ENCODE data around the gene ZNF333. TPM values are rescaled to one million over a fixed set of nuclear protein-coding genes. Genes with fewer than 3 reads are reported as not detected.

The ZNF333 gene
- polyA plus RNA-seq, 1 experiment = 16.4 TPM

DNA sequence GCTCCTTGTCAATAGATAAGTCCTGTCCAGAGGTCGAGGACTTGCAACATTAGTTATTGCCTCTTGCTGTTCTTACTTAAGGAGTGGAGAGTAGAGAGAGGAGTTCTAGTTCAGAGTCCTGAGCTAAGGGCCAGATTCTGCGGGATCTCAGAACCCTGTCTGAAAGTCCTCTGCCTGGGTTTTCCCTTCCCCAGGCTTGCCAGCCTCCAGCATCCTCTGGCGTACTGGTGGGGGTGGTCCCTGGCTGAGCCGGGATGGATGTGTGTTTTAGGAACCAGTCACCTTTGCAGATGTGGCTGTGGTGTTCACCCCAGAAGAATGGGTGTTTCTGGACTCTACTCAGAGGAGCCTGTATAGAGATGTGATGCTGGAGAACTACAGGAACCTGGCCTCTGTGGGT lies 26.0 kb downstream of the ZNF333 start:
- Histone ChIP-seq H3K36me3 (ENCODE audit: control insufficient read depth, insufficient read depth, low read length) (peaks cover 25% of the 10 kb centered on the region), H3K27me3 (ENCODE audit: control insufficient read depth, insufficient read depth, low read length) (no peaks in the 10 kb centered on the region), H3K4me3 (ENCODE audit: low read depth, low read length) (no peak overlapping the region)
- ChIA-PET POLR2A (no interaction called here), CTCF (interaction anchor here (0.7 kb wide), 1 partner anchor 130 kb away, joined by 3 read pairs; no protein-coding TSS in a partner anchor)
- TF ChIP-seq, protein P1, sequence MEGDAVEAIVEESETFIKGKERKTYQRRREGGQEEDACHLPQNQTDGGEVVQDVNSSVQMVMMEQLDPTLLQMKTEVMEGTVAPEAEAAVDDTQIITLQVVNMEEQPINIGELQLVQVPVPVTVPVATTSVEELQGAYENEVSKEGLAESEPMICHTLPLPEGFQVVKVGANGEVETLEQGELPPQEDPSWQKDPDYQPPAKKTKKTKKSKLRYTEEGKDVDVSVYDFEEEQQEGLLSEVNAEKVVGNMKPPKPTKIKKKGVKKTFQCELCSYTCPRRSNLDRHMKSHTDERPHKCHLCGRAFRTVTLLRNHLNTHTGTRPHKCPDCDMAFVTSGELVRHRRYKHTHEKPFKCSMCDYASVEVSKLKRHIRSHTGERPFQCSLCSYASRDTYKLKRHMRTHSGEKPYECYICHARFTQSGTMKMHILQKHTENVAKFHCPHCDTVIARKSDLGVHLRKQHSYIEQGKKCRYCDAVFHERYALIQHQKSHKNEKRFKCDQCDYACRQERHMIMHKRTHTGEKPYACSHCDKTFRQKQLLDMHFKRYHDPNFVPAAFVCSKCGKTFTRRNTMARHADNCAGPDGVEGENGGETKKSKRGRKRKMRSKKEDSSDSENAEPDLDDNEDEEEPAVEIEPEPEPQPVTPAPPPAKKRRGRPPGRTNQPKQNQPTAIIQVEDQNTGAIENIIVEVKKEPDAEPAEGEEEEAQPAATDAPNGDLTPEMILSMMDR (IDR thresholded peaks at IDR 0.05; ENCODE audit: insufficient read depth, low read depth, low read length) = no peak
- DNase-seq (ENCODE audit: low read depth) = no peak

DNA sequence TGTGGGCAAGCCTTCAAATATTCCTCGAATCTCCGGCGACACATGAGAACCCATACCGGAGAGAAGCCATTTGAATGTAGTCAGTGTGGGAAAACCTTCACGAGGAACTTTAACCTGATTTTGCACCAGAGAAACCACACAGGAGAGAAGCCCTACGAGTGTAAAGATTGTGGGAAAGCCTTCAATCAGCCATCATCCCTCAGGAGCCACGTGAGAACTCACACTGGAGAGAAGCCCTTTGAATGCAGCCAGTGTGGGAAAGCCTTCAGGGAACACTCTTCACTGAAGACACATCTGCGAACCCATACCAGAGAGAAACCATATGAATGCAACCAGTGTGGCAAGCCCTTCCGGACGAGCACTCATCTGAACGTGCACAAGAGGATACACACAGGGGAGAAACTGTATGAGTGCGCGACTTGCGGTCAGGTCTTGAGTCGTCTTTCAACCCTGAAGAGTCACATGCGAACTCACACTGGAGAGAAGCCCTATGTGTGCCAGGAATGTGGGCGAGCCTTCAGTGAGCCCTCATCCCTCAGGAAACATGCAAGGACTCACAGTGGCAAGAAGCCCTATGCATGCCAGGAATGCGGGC lies 28.8 kb downstream of the ZNF333 start:
- Histone ChIP-seq H3K4me3 (ENCODE audit: low read depth, low read length) (no peak overlapping the region), H3K36me3 (ENCODE audit: control insufficient read depth, insufficient read depth, low read length) (peaks cover 24% of the 10 kb centered on the region), H3K27me3 (ENCODE audit: control insufficient read depth, insufficient read depth, low read length) (no peaks in the 10 kb centered on the region)
- TF ChIP-seq, protein P1 (IDR thresholded peaks at IDR 0.05; ENCODE audit: insufficient read depth, low read depth, low read length) = no peak
- ChIA-PET POLR2A (no interaction called here), CTCF (no interaction called here)
- no peak for DNase-seq (ENCODE audit: low read depth)

DNA sequence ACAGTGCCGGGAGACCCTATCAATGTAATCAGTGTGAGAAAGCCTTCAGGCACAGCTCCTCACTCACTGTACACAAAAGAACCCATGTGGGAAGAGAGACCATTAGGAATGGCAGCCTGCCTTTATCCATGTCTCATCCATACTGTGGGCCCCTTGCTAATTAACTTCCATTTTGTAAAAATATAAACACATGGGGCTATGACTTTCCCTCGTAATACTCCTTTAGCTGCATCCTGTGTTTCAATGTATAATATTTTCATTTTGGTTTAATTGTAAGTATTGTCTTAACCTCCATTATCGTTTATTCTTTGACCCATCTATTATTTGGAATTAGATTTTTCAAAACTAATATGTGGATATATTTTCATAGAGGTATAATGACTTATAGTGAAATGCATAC lies 29.3 kb downstream of the ZNF333 start:
- Histone ChIP-seq H3K36me3 (ENCODE audit: control insufficient read depth, insufficient read depth, low read length) (peaks cover 24% of the 10 kb centered on the region), H3K4me3 (ENCODE audit: low read depth, low read length) (no peak overlapping the region), H3K27me3 (ENCODE audit: control insufficient read depth, insufficient read depth, low read length) (no peaks in the 10 kb centered on the region)
- TF ChIP-seq, protein P1 (IDR thresholded peaks at IDR 0.05; ENCODE audit: insufficient read depth, low read depth, low read length) = no peak
- CTCF ChIA-PET = no interaction called here
- POLR2A ChIA-PET = no interaction called here
- DNase-seq (ENCODE audit: low read depth) = no peak

DNA sequence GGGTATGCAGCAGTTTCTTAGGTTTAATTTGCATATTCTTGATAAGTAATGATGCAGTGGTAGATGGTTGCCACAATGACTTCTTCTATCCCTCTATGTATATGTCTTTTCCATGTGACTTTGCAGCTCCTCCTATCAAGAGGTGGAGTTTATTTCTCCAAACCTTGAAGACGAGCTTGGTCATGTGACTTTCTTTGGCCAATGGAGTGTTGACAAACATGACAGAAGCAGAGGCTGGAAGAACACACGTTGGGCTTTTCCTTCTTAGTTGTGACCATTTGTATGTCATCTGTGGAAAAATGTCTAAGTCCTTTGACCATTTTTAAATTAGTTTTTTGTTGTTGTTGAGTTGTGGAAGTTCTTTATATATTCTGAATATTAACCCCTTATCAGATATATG lies 32.3 kb downstream of the ZNF333 start:
- POLR2A ChIA-PET = no interaction called here
- CTCF ChIA-PET = no interaction called here
- TF ChIP-seq, protein P1 (IDR thresholded peaks at IDR 0.05; ENCODE audit: insufficient read depth, low read depth, low read length) = no peak
- peaks cover 10% of the 10 kb centered on the region for H3K36me3 ChIP-seq (ENCODE audit: control insufficient read depth, insufficient read depth, low read length)
- DNase-seq (ENCODE audit: low read depth) = no peak
- H3K27me3 ChIP-seq (ENCODE audit: control insufficient read depth, insufficient read depth, low read length) = no peaks in the 10 kb centered on the region
- H3K4me3 ChIP-seq (ENCODE audit: low read depth, low read length) = no peak overlapping the region

DNA sequence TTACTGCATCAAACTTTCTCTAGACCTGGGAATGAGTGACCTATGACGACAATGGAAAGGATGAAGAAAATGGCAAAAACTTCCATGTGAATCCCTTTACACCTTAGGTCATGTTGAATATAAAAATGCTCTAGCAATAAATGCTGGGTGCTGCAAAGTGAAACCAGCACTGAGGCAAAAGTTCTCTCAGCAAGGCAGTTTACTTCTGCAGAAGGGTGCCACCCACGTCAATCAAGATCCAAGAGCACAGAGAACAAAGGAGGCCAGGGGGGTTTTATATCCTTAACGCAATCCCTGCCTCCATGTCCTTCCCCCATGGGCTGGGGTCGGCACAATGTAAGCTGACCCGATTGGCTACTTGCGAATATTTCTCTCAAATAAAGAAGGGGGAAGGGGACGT lies 38.7 kb downstream of the ZNF333 start:
- Histone ChIP-seq H3K36me3 (ENCODE audit: control insufficient read depth, insufficient read depth, low read length) (no peaks in the 10 kb centered on the region), H3K4me3 (ENCODE audit: low read depth, low read length) (no peak overlapping the region), H3K27me3 (ENCODE audit: control insufficient read depth, insufficient read depth, low read length) (no peaks in the 10 kb centered on the region)
- TF ChIP-seq, protein P1 (IDR thresholded peaks at IDR 0.05; ENCODE audit: insufficient read depth, low read depth, low read length) = no peak
- ChIA-PET POLR2A (no interaction called here), CTCF (no interaction called here)
- DNase-seq (ENCODE audit: low read depth) = no peak

All from BJ (cell line).